T47D (cell line): Measurements from ENCODE around the gene ZNF554.
"Not testable (repeated sequence)": the region's sequence is repeated elsewhere in the genome, so short reads cannot be mapped to it uniquely, and the experiment has no call there.

ENCODE experiments used
- DNase-seq, 2 experiments: peaks; one replicate each; pipeline versions ENCODE4 v3.0.0 to v3.0.0-alpha.2; 2011 to 2012; ENCODE audit warnings: low read depth in 1 of 2, low spot score in 1 of 2
- JUND ChIP-seq: IDR thresholded peaks from 2 replicates; pipeline ENCODE4 v1.6.1; 2012; ENCODE audit warnings: low read depth
- in situ Hi-C: cut with HindIII; loops from 2 replicates; pipeline ENCODE4 v1.10.0; 2016; ENCODE audit warnings: low sequenced_read_pairs, low pct_unique_long_range_greater_than_20kb

Gene ZNF554

DNA sequence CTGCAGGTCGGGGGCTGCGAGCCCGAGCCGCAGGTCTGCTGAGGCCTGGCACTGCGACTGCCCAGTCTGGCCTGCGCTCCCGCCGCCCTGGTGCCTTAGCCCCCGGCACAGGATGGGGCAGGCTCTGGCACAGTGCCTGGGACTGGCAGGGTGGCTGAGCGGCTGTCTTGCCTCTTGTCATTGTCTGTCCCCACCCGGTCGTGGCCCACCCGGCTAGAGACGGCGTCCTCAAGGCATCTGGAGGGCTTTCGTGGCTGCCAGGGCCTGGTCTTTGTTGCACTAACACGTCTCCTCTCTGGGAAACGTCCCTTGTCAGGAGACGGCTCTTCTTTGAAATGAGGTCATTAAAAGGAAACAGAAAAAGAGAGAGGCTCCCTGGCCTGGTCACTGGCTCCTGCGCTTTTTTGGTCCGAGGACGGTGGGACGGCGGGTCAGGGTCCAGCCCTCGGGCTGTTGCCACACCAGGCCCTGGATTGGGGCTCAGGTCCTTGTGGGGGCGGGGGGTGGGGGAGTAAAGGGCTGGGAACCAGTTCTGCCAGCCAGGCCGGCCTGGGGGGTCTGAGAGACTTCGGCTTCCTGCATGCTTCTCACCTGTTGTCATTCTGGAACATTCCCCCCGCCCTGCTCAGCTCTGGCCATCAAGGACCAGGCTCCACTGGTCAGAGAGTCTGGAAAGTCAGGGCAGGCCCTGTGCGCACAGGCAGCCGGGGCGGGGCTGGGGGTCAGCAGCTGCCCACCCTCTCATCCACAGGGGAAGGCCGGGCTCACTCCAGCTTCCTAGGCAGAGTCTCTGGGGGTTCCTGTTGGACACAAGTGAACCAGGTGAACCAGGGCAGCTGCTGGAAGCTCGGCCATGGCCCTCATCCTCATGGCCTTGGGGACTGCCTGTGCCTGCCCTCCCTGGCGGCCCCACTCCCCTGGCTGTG lies 6.2 kb upstream of the ZNF554 start:
- peak; percentile 41 to 48 for DNase-seq
- TF ChIP-seq JUND = no peak

DNA sequence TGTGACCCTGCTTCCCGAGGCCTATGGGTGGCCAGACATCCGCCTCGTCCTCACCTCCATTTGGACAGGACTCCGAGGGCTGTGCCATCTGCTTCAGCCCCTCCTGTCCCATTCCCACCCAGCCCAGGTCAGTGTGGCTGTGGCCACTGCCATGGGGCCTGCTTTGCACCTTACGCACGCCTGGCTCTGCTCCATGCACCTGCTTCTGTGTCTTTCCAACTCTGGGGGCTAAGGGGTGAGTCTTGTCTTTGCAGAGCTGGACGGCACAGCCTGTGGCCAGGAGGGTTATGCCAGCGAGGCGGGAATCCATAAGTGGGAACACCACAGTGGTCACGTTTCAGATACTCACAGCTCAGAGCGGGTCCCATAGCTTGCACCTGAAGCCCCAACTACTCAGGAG lies 5.2 kb upstream of the ZNF554 start:
- TF ChIP-seq JUND = no peak
- in situ Hi-C loops = no loop called here

More for the DNA sequence above, 6.2 kb upstream of the ZNF554 start:
- in situ Hi-C loops = no loop called here

DNA sequence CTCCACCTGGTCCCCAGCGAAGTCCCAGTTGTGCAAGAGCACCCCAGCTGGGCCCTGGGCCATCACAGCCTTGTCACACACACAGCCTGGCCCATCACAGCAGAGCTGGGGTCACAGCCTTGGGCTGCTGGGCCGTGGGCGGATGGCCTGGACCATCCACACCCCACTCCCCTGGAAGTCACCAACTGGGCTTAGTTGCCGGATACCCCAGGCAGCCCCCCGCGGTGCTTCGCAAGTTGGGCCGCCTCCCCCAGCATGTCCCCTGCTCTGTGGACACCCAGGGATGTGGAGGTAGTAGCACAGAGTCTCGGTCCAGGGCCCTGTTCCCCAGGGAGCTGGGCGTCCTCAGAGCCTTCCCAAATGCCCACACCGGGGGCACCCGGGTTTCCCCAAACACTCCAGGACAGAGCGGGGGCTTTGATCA lies 4.5 kb upstream of the ZNF554 start:
- TF ChIP-seq JUND = no peak
- DNase-seq = no peak
- in situ Hi-C loops = no loop called here

More for the DNA sequence above, 5.2 kb upstream of the ZNF554 start:
- no peak for DNase-seq

DNA sequence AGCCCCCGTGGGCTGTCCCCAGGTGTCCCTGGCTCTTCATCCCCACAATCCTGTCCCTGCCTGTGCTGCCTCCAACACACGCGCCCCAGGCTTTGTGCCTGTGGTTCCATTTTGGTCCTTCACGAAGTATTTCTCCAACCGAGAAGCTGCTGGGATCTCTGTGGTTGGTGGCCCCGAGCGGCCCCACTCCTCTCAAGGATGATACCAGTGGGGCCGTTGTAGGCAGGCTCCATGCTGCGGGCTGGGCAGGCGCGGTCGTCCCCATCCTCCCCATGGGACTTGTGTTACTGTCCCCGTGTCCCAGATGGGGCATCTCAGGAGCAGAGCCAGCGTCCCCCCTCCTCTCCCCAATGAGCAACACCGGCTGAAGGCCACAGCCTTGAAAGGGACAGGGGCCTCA lies 3.7 kb upstream of the ZNF554 start:
- in situ Hi-C loops = no loop called here
- no peak for TF ChIP-seq JUND
- no peak for DNase-seq

DNA sequence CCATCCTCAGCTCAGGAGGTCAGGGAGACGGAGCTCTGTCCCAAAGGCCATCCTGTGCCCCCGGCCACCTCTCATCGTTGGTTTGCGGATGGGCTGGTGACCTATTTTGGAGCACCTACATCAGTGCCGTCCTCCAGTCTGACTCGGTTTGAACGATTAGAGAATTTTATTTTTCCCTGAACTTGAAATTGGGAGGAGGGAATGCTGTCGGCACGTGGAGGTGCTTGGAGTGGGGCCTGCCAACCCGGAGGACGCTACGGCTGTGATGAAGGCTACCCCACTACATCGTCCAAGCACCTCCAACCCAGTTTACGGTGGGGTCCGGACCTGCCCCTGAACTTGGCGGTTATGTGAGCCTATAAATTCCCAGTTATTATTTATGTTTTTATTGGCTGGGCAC lies 3.0 kb upstream of the ZNF554 start:
- no peak for TF ChIP-seq JUND
- DNase-seq = no peak
- in situ Hi-C loops = no loop called here

DNA sequence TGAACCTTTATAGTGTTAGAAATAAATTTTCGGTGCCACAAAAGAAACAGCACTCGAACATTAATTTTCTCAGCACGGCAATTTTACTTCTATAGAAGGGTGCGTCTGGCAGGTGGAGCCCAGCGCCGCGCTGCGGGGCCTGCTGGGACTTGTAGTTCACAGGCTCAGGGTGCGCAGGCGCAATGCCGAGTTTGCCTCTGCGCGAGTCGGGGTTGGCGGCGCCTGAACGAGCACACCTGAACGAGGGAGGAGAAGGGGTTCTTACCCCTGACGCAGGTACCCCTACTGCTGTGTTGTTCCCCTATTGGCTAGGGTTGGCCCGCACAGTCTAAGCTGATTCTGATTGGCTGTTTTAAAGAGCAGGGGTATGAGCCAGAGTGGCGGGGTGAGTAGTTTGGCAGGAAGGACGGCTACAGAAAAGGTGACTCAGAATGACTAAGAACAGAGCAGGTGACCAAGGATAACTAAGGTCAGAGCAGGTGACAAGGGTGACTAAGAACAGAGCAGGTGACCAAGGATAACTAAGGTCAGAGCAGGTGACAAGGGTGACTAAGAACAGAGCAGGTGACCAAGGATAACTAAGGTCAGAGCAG lies 2.3 kb upstream of the ZNF554 start:
- DNase-seq, in situ Hi-C loops: not testable (repeated sequence)

DNA sequence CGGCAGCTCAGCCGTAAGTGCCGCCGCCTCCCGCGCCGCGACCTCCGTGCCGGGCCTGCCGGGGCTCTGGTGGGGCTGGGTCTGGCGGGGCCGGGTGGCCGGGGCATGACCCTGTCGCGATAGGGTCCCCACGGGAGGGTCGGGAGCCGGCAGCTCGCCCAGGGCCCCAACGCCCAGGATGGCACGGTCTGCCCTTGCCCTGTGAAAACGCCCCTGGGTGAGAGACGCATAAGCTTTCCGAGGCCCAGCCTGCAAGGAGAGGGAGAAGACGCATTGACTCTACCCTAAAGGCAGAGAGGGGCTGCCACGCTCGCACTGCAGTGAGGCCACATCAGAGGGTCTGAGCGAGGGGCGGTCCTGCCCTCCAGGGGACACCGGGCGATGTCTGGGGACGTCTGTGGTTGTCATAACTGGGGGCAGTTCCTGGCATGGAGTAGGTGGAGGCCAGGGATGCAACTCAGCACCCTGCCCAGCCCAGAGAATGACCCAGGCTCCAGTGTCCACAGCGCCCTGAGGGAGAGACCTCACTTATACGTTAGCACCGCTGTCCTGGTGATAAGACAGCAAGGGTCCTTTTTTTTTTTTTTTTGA lies 539 bp downstream of the ZNF554 start:
- in situ Hi-C loops = no loop called here
- TF ChIP-seq JUND = no peak
- DNase-seq = no peak

DNA sequence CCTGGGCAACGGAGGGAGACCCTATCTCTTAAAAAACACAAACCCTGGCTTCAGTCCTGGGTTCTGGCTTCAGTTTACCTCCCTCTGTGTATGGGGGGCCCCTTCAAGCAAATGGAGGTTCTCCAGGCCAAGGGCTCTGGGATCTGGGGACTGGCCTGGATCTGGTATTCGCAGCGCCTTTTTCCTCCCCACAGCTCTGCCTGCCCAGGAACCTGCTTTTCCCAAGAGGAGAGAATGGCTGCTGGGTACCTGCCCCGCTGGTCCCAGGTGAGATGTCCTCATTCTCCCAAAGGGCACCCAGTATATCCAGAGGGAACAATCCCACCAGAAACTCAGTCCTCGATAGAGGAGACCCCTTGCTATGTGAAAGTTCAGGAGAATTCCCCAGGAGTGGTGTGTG lies 3.2 kb downstream of the ZNF554 start:
- no peak for TF ChIP-seq JUND

DNA sequence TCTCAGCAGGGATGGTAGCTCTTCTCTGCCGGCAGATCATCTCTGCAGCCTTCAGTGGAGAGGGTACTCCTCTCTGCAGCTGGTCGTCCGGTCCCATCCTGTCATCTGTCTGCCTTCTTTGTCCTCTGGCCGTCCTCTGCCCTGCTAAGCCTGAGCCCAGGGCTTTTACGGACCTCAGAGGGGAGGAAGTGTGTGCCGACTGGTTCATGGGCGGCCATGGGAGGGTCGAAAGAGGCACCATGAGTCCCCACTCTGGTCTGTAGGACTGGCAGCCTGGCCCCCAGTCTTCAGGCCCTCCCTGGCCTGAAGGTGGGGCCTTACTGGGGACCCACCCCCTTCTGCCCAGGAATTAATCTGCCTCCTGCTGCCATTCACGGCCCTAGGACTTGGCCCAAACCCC lies 4.0 kb downstream of the ZNF554 start:
- in situ Hi-C loops = no loop called here
- TF ChIP-seq JUND = no peak
- DNase-seq = no peak

More for the DNA sequence above, 3.2 kb downstream of the ZNF554 start:
- in situ Hi-C loops = no loop called here
- DNase-seq = no peak

DNA sequence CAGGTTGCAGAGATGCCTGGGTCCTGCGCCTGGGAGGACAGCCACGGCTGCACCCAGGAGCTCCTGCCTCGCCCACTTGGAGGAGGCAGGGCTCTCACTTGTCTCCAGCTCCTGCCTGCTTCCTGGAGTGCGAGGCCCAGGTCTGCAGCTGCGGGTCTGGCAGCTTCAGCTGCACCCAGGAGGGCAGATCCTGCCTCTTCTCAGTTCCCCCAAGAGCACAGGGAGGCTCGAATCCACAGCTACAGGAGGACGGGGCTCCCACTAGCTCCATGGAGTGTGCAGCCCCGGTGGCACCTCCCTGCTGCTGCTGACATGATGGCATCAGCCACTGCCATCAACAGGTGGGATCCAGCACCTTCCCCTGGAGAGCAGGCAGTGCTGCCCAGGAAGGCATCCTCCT lies 4.5 kb downstream of the ZNF554 start:
- in situ Hi-C loops = no loop called here
- TF ChIP-seq JUND = no peak
- no peak for DNase-seq

DNA sequence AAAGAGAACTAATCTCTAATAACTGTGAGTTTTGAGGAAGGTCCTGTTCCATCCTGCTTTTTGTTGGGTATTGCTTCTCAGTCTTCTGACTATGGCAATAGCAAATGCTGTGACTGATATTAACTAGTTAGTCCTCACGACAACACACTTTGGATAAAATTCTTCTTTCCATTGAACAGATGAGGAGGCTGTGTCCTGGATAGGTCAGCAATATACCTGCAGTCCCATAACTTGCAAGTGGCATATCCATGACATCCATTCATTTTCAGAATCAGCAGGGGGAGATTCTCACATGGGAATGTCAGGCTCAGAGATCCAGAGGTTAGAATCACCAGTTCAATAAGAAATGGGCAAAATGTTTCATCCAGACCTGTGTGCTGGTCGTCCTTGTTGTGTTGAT lies 7.4 kb downstream of the ZNF554 start:
- in situ Hi-C loops = no loop called here
- TF ChIP-seq JUND = no peak

DNA sequence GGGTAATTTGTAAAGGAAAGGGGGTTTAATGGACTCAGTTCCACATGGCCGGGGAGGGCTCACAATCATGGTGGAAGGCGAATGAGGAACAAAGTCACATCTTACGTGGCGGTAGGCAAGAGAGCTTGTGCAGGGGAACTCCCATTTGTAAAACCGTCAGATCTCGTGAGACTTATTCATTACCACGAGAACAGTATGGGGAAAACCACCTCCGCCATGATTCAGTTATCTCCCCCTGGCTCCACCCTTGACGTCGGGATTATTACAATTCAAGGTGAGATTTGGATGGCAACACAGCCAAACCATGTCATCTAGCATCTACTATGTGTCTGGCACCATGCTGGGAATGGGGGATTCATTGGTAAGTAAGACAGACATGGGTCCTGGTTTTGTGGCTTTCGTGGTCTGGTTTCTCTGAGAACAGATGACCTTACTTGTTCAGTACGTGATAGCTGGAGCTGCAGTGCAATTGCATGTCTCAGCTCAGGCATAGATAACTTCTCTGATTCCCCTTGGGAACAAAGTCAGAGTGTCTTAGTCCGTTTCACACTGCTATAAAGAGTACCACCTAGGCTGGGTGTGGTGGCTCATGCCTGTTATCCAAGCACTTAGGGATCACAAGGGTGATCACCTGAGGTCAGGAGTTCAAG lies 8.3 kb downstream of the ZNF554 start:
- in situ Hi-C loops = no loop called here
- no peak for DNase-seq
- TF ChIP-seq JUND = no peak

More for the DNA sequence above, 7.4 kb downstream of the ZNF554 start:
- no peak for DNase-seq

DNA sequence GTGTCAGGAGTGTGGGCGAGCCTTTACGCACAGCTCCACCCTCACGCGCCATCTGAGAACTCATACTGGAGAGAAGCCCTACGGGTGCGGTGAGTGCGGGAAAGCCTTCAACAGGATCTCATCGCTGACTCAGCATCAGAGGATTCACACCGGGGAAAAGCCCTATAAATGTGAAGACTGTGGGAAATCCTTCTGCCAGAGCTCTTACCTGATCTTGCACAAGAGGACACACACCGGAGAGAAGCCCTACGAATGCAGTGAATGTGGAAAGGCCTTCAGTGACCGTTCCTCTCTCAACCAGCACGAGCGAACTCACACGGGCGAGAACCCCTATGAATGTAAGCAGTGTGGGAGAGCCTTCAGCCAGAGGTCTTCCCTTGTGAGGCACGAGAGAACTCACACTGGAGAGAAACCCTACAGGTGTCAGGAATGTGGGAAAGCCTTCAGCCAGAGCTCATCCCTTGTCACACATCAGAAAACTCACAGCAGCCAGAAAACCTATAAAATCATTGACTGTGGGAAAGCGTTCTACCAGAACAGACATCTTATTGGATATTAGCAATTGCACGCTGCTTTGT lies 14.7 kb downstream of the ZNF554 start:
- TF ChIP-seq JUND = no peak
- DNase-seq = no peak
- in situ Hi-C loops = no loop called here
